K562 (cell line): ENCODE measurements around the gene CARM1. TPM values are rescaled to one million over a fixed set of nuclear protein-coding genes. Genes with fewer than 3 reads are reported as not detected.

Experiments used
- ATAC-seq: fragments of 200-7000 bp; cut with Tn5 transposase; 3 replicates; pipeline ENCODE4 v1.9.1; 2020; ENCODE audit warnings: moderate library complexity
- BruUV-seq: library from RNA; stranded (reverse); fragments of 400-500 nt; replicated peaks from 2 replicates; lab custom pipeline; 2021; lab: Mats Ljungman, UMichigan
- CTCF ChIA-PET: fragments of 300-600 bp; formaldehyde crosslinking; extraction: SDS; loops from one replicate; lab custom pipeline; 2021; ENCODE audit warnings: low intra/inter-chr PET ratio; lab: Yijun Ruan, JAX
- POLR2A ChIA-PET: fragments of 300-600, 350-650 bp; sonication (Branson Sonifier 250); formaldehyde crosslinking; extraction: SDS; loops from one replicate; lab custom pipeline; 2021; ENCODE audit warnings: antibody characterized with exemption, inconsistent platforms; lab: Yijun Ruan, JAX
- DNase-seq, 4 experiments: peaks; one replicate each; pipeline versions ENCODE4 v3.0.0 to v3.0.0-alpha.2; 2011 to 2018; ENCODE audit warnings: low spot score in 3 of 4, mixed read lengths in 3 of 4; ENCODE audit errors: extremely low read depth in 1 of 4
- FAIRE-seq: peaks from 2 replicates; lab custom pipeline; 2011; peaks lifted over from hg19 to GRCh38; lab: Jason Lieb, UNC
- H2AFZ ChIP-seq: 2 replicates; pipeline ENCODE4 v1.6.0; 2011; ENCODE audit warnings: low read depth, low read length, control low read depth, inconsistent platforms
- H3K27ac ChIP-seq: fragments of 200-600 bp; 3 replicates; pipeline ENCODE4 v1.8.0; 2011; ENCODE audit warnings: low read depth, mild to moderate bottlenecking, control low read depth, inconsistent platforms, low read length, moderate library complexity, mixed read lengths; ENCODE audit errors: extremely low read depth
- H3K27me3 ChIP-seq, 2 experiments: fragments of 300-600 bp in 1 of 2; 2 replicates in 1 of 2; 3 replicates in 1 of 2; pipeline versions ENCODE4 v1.6.0 to v1.8.0; 2011; ENCODE audit warnings: inconsistent platforms in 2 of 2, low read length in 2 of 2, mild to moderate bottlenecking in 1 of 2, mixed read lengths in 1 of 2, moderate library complexity in 1 of 2; ENCODE audit not compliant: control insufficient read depth in 2 of 2, insufficient read depth in 2 of 2
- H3K36me3 ChIP-seq: fragments of 300-600 bp; 3 replicates; pipeline ENCODE4 v1.8.0; 2011; ENCODE audit warnings: mild to moderate bottlenecking, low read length, inconsistent platforms; ENCODE audit not compliant: control insufficient read depth, insufficient read depth
- H3K4me1 ChIP-seq, 2 experiments: fragments of 200-600 bp in 1 of 2; replicated peaks in 1 of 2; 2 replicates in 1 of 2; 3 replicates in 1 of 2; pipeline versions ENCODE4 v1.5.1 to v1.8.0; 2011; ENCODE audit warnings: inconsistent platforms in 2 of 2, low read length in 2 of 2, mild to moderate bottlenecking in 1 of 2, mixed read lengths in 1 of 2, moderate library complexity in 1 of 2; ENCODE audit not compliant: control insufficient read depth in 2 of 2, insufficient read depth in 2 of 2
- H3K4me2 ChIP-seq: 2 replicates; pipeline ENCODE4 v1.6.1; 2011; ENCODE audit warnings: low read length, control low read depth, inconsistent platforms, mixed read lengths; ENCODE audit not compliant: insufficient read depth
- H3K4me3 ChIP-seq: fragments of 200-600 bp; sonication (generic), shearing (Covaris generic); 2 replicates; pipeline ENCODE4 v1.5.1; 2016; ENCODE audit warnings: control low read depth, inconsistent platforms
- H3K79me2 ChIP-seq: fragments of 200-600 bp; 3 replicates; pipeline ENCODE4 v1.8.0; 2011; ENCODE audit warnings: low read length, inconsistent platforms; ENCODE audit not compliant: control insufficient read depth, insufficient read depth
- H3K9ac ChIP-seq, 2 experiments: 2 replicates each; pipeline versions ENCODE4 v1.6.0 to v1.6.1; 2011; ENCODE audit warnings: low read depth in 2 of 2, low read length in 2 of 2, control low read depth in 1 of 2, inconsistent platforms in 1 of 2, mild to moderate bottlenecking in 1 of 2, mixed read lengths in 1 of 2; ENCODE audit not compliant: insufficient read depth in 1 of 2
- H3K9me1 ChIP-seq: one replicate; pipeline ENCODE4 v1.6.0; 2011; ENCODE audit warnings: inconsistent platforms, mild to moderate bottlenecking, low read length, moderate library complexity; ENCODE audit not compliant: control insufficient read depth, insufficient read depth
- H3K9me3 ChIP-seq: replicated peaks from 2 replicates; pipeline ENCODE4 v1.5.1; 2011; ENCODE audit warnings: low read depth, low read length, inconsistent platforms; ENCODE audit not compliant: control insufficient read depth, insufficient read depth
- H4K20me1 ChIP-seq: replicated peaks from 2 replicates; pipeline ENCODE4 v1.6.1; 2011; ENCODE audit warnings: low read length, inconsistent platforms, mixed read lengths; ENCODE audit not compliant: control insufficient read depth, insufficient read depth
- HDAC2 ChIP-seq: fragments of 450-650 bp; IDR thresholded peaks from 2 replicates; pipeline ENCODE4 v1.6.1; 2016; ENCODE audit warnings: mild to moderate bottlenecking
- NFIC ChIP-seq: fragments of 450-650 bp; IDR thresholded peaks from 2 replicates; pipeline ENCODE4 v1.6.1; 2017; ENCODE audit warnings: mild to moderate bottlenecking, inconsistent platforms
- SPI1 ChIP-seq: IDR thresholded peaks from 2 replicates; pipeline ENCODE4 v1.6.1; 2011; ENCODE audit warnings: low read depth, low read length, control low read depth, borderline replicate concordance
- ZBTB7A ChIP-seq: IDR thresholded peaks from 2 replicates; pipeline ENCODE4 v1.6.1; 2011; ENCODE audit warnings: low read depth, mild to moderate bottlenecking, low read length, moderate library complexity, borderline replicate concordance; ENCODE audit not compliant: control insufficient read depth
- WGBS: fragments of 100-300 bp; shearing (Covaris generic); methylation state at CpG from one replicate; pipeline ENCODE4 v1.1.6; 2016; ENCODE audit warnings: low coverage, mixed read lengths; ENCODE audit not compliant: insufficient coverage; ENCODE audit errors: missing lambda C conversion rate; 5-methylcytosine and 5-hydroxymethylcytosine counted together
- in situ Hi-C: fragments of 300-500 bp; cut with MboI; formaldehyde crosslinking; loops from 4 replicates; pipeline ENCODE4 v1.15.0; 2018; ENCODE audit warnings: inconsistent platforms, mixed read lengths
- intact Hi-C: fragments of 100-400 bp; cut with micrococcal nuclease; formaldehyde crosslinking; loops from 2 replicates; pipeline ENCODE4 v1.14.2; 2022
- polyA plus RNA-seq, 8 experiments: library from polyadenylated mRNA; depleted of rRNA in 4 of 8; stranded (reverse) in 5 of 8; unstranded in 3 of 8; fragments of >200 nt; fragmentation: Nextera tagmentation in 2 of 8; fragmentation: Illumina TruSeq in 1 of 8; extraction: Ambion mirVana in 2 of 8; extraction: Trizol in 1 of 8; gene quantifications; 2 replicates each; pipeline versions ENCODE4 v1.2.1 to v1.2.3, GENCODE V29; 2011 to 2014; ENCODE audit warnings: inconsistent platforms in 1 of 8, missing spikeins in 1 of 8
- total RNA-seq, 7 experiments: library from RNA; depleted of rRNA in 6 of 7; stranded (reverse); fragments of >200 nt in 6 of 7; fragmentation: Illumina TruSeq in 2 of 7; extraction: Trizol in 2 of 7; gene quantifications; 2 replicates each; pipeline versions ENCODE4 v1.2.1 to v1.2.3, GENCODE V29; 2011 to 2021; ENCODE audit warnings: low replicate concordance in 1 of 7

CARM1 gene
- total and polyA plus RNA-seq, 9 of the 15 experiments (the other 6 are each of a cell fraction or from before 2014, with no cell fraction given): 0.36 to 86.0 (median 29.7) TPM

- no peak for TF ChIP-seq ZBTB7A
- no peak for TF ChIP-seq HDAC2
These were observed 27.3 kb downstream of the CARM1 start (continued) for GRCh38 chr19:10898633-10899032.

- in situ Hi-C loops (no loop called here), intact Hi-C loops (no loop called here)
- H3K4me2 ChIP-seq: no peak overlapping the region
- 80% methylated on average over 6 of the region's 10 CpGs for WGBS
- ATAC-seq (no peak), DNase-seq (no peak), FAIRE-seq (no peak)
- peak overlapping the region in 1 of 2 experiments; percentile 85; a peak in 2 of 4 replicates for H3K9ac ChIP-seq
- no peak overlapping the region for H3K4me3 ChIP-seq
- H3K27ac ChIP-seq: no peak overlapping the region
- CTCF ChIA-PET: no interaction called here
- POLR2A ChIA-PET: interaction anchor here (0.8 to 1.3 kb wide), 4 partner anchors 11 to 20 kb away, joined by 3 to 7 read pairs (median 4); no protein-coding TSS in a partner anchor
- H3K79me2 ChIP-seq: peaks cover 51% of the 10 kb centered on the region
- BruUV-seq: no TSS peak
- H3K9me3 ChIP-seq: no peaks in the 10 kb centered on the region
- H2AFZ ChIP-seq: no peak overlapping the region
- H4K20me1 ChIP-seq: peaks cover 9% of the 10 kb centered on the region; the same call in 1 of the 2 replicates
- H3K9me1 ChIP-seq: no peaks in the 10 kb centered on the region
- H3K27me3 ChIP-seq: no peaks in the 10 kb centered on the region
- TF ChIP-seq SPI1: no peak
- peak; percentile 65 for TF ChIP-seq NFIC
- peaks cover 14% of the 10 kb centered on the region; the same call in 2 of the 3 replicates for H3K36me3 ChIP-seq
- H3K4me1 ChIP-seq: peaks cover 0 to 35% of the 10 kb centered on the region in 2 experiments; a peak in 2 of 5 replicates
These were observed 27.8 kb downstream of the CARM1 start for GRCh38 chr19:10899151-10899653.
